Measurements from ENCODE around the gene B4GALNT2.

The B4GALNT2 gene

GRCh38 chr17:49210158-49211029, 77.8 kb downstream of the B4GALNT2 start, which contains the start of the genes ABI3 and GNGT2:
ABI3 (plus strand) TSS chr17:49210707; CDS start chr17:49210725, 18 bp downstream.
GNGT2 (minus strand) TSS chr17:49210574; CDS start chr17:49207422, 3,152 bp downstream.
- H3K27me3 ChIP-seq (replicated peaks; ENCODE audit: control insufficient read depth, insufficient read depth, low read length): no peaks in the 10 kb centered on the region
- peak within 1 kb of the TSS; percentile 89 for H3K4me3 ChIP-seq (replicated peaks; ENCODE audit: low read depth, low read length)
- H3K36me3 ChIP-seq (ENCODE audit: control insufficient read depth, insufficient read depth, low read length): peaks cover 1% of the 10 kb centered on the region; the same call in 1 of the 2 replicates
- TF ChIP-seq CTCF (IDR thresholded peaks at IDR 0.05; ENCODE audit: insufficient read depth, low read length, poor library complexity, severe bottlenecking): no peak
- DNase-seq (ENCODE audit: extremely low read depth, insufficient read length): peak; percentile 83

- Histone ChIP-seq H3K27me3 (replicated peaks; ENCODE audit: control insufficient read depth, insufficient read depth, low read length) (no peaks in the 10 kb centered on the region), H3K36me3 (ENCODE audit: control insufficient read depth, insufficient read depth, low read length) (peaks cover 14% of the 10 kb centered on the region), H3K4me3 (replicated peaks; ENCODE audit: low read depth, low read length) (peak overlapping the region; percentile 89)
- TF ChIP-seq CTCF (IDR thresholded peaks at IDR 0.05; ENCODE audit: insufficient read depth, low read length, poor library complexity, severe bottlenecking): no peak
- no peak for DNase-seq (ENCODE audit: extremely low read depth, insufficient read length)
These were observed 80.8 kb downstream of the B4GALNT2 start for GRCh38 chr17:49213399-49213798.

GRCh38 chr17:49213847-49214246, 81.3 kb downstream of the B4GALNT2 start:
- no peaks in the 10 kb centered on the region for H3K27me3 ChIP-seq (replicated peaks; ENCODE audit: control insufficient read depth, insufficient read depth, low read length)
- peaks cover 14% of the 10 kb centered on the region for H3K36me3 ChIP-seq (ENCODE audit: control insufficient read depth, insufficient read depth, low read length)
- no peak for TF ChIP-seq CTCF (IDR thresholded peaks at IDR 0.05; ENCODE audit: insufficient read depth, low read length, poor library complexity, severe bottlenecking)
- no peak for DNase-seq (ENCODE audit: extremely low read depth, insufficient read length)
- peak overlapping the region; percentile 89 for H3K4me3 ChIP-seq (replicated peaks; ENCODE audit: low read depth, low read length)

DNA sequence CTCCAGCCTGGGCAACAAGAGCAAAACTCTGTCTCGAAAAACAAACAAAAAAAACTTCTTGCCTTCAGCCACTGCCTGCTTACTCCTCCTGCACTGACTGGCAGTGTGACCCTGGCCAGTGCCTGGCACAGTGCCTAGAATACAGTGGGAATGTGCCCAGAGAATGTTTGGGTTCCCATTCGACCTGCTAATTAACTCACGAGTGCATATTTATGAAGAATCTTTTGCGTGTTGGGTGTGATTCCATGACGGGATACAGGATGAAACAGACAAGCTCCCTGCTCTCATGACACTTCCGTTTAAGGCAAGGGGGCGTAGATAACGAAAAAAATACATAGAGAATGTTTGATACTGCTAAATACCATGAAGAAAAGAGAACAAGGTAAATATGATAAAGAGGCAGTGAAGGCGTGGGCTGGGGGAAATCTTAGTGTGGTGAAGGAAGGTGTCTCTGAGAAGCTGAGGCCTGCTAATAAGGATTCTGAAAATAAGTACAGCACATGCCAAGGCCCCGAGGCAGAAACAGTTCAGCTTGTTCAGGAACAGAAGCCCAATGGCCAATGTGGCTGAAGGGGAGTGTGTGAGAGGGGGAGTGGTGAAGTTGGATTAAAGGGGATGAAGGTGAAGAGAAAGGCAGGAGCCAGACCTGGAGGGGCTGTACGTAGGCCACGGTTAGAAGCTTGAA, 82.2 kb downstream of the B4GALNT2 start:
- H3K4me3 ChIP-seq (replicated peaks; ENCODE audit: low read depth, low read length): no peak overlapping the region; the same call in 1 of the 2 replicates
- DNase-seq (ENCODE audit: extremely low read depth, insufficient read length): no peak
- no peaks in the 10 kb centered on the region for H3K27me3 ChIP-seq (replicated peaks; ENCODE audit: control insufficient read depth, insufficient read depth, low read length)
- peaks cover 15% of the 10 kb centered on the region for H3K36me3 ChIP-seq (ENCODE audit: control insufficient read depth, insufficient read depth, low read length)
- no peak for TF ChIP-seq CTCF (IDR thresholded peaks at IDR 0.05; ENCODE audit: insufficient read depth, low read length, poor library complexity, severe bottlenecking)

DNA sequence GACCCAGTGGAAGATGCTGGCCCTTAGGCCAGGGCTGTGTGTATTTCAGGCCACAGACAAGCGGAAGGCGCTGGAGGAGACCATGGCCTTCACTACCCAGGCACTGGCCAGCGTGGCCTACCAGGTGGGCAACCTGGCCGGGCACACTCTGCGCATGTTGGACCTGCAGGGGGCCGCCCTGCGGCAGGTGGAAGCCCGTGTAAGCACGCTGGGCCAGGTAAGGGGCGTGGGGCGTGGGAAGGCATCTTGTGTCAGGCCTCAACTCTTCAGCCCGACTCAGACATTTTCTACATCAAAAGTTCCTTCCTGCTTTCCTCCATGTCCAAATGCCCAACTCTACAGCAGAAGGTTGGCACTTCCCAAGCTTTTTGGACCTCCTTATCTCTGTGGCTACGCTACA, 83.9 kb downstream of the B4GALNT2 start:
- H3K4me3 ChIP-seq (replicated peaks; ENCODE audit: low read depth, low read length): peak overlapping the region; percentile 10; the same call in 1 of the 2 replicates

More for the DNA sequence above, 83.9 kb downstream of the B4GALNT2 start:
- H3K36me3 ChIP-seq (ENCODE audit: control insufficient read depth, insufficient read depth, low read length): peaks cover 17% of the 10 kb centered on the region
- TF ChIP-seq CTCF (IDR thresholded peaks at IDR 0.05; ENCODE audit: insufficient read depth, low read length, poor library complexity, severe bottlenecking): no peak
- H3K27me3 ChIP-seq (replicated peaks; ENCODE audit: control insufficient read depth, insufficient read depth, low read length): no peaks in the 10 kb centered on the region
- no peak for DNase-seq (ENCODE audit: extremely low read depth, insufficient read length)
